WTC11 (cell line): Measurements from ENCODE around the gene ZEB2. TPM values are rescaled to one million over a fixed set of nuclear protein-coding genes. Genes with fewer than 3 reads are reported as not detected.

Experiments
- ATAC-seq: fragments of 200-7000 bp; cut with Tn5 transposase; 2 replicates; pipeline ENCODE4 v1.10.0; 2021; ENCODE audit warnings: mild to moderate bottlenecking, moderate library complexity
- CTCF ChIA-PET: fragments of 300-600 bp; sonication (Branson Sonifier 250); formaldehyde crosslinking; loops from one replicate; lab custom pipeline; 2021; ENCODE audit warnings: antibody characterized with exemption; lab: Charles Lee
- POLR2A ChIA-PET: fragments of 350-600 bp; sonication (Branson Sonifier 250); formaldehyde crosslinking; loops from one replicate; lab custom pipeline; 2021; ENCODE audit warnings: antibody characterized with exemption; lab: Charles Lee
- DNase-seq: peaks from one replicate; pipeline ENCODE4 v3.0.0; 2021; ENCODE audit warnings: low spot score
- H3K27ac Mint-ChIP-seq: 2 replicates; pipeline ENCODE4 v1.8.0; 2021; ENCODE audit warnings: mixed read lengths
- H3K27me3 Mint-ChIP-seq: 2 replicates; pipeline ENCODE4 v1.8.0; 2021; ENCODE audit warnings: low read depth, mild to moderate bottlenecking, moderate library complexity, mixed read lengths
- H3K36me3 Mint-ChIP-seq: 2 replicates; pipeline ENCODE4 v1.8.0; 2021; ENCODE audit warnings: mixed read lengths
- H3K4me1 Mint-ChIP-seq: 2 replicates; pipeline ENCODE4 v1.8.0; 2022; ENCODE audit warnings: mixed read lengths
- H3K4me3 Mint-ChIP-seq: 2 replicates; pipeline ENCODE4 v1.8.0; 2021; ENCODE audit warnings: mild to moderate bottlenecking, moderate library complexity, mixed read lengths
- H3K9me3 Mint-ChIP-seq: 2 replicates; pipeline ENCODE4 v1.8.0; 2021; ENCODE audit warnings: mixed read lengths
- AFF4 ChIP-seq: sonication (generic); formaldehyde crosslinking; IDR thresholded peaks from 2 replicates; pipeline ENCODE4 v1.8.1; 2023; ENCODE audit warnings: mild to moderate bottlenecking, missing genetic modification reagents, borderline replicate concordance
- ATF6 ChIP-seq: sonication (generic); formaldehyde crosslinking; IDR thresholded peaks from 2 replicates; pipeline ENCODE4 v1.8.1; 2023; ENCODE audit warnings: mild to moderate bottlenecking, missing genetic modification reagents
- CREB1 ChIP-seq: sonication (generic); formaldehyde crosslinking; IDR thresholded peaks from 2 replicates; pipeline ENCODE4 v1.8.0; 2023; ENCODE audit warnings: mild to moderate bottlenecking, missing genetic modification reagents
- CTCF ChIP-seq: fragments of 200-600 bp; IDR thresholded peaks from 2 replicates; pipeline ENCODE4 v1.8.0; 2022; ENCODE audit warnings: antibody characterized with exemption
- ETV6 ChIP-seq: sonication (generic); formaldehyde crosslinking; IDR thresholded peaks from 2 replicates; pipeline ENCODE4 v1.8.1; 2022; ENCODE audit warnings: mild to moderate bottlenecking, missing genetic modification reagents
- FOXK1 ChIP-seq: sonication (generic); formaldehyde crosslinking; IDR thresholded peaks from 2 replicates; pipeline ENCODE4 v1.8.0; 2022; ENCODE audit warnings: mild to moderate bottlenecking, moderate library complexity, missing genetic modification reagents
- HMGXB4 ChIP-seq: sonication (generic); formaldehyde crosslinking; IDR thresholded peaks from 2 replicates; pipeline ENCODE4 v1.8.1; 2023; ENCODE audit warnings: mild to moderate bottlenecking, moderate library complexity, missing genetic modification reagents
- IRF1 ChIP-seq: sonication (generic); formaldehyde crosslinking; IDR thresholded peaks from 2 replicates; pipeline ENCODE4 v1.8.0; 2023; ENCODE audit warnings: missing genetic modification reagents
- JAZF1 ChIP-seq: fragments of 250-450 bp; sonication (Bioruptor Pico); IDR thresholded peaks from 2 replicates; pipeline ENCODE4 v1.9.0; 2021; ENCODE audit warnings: moderate library complexity, mild to moderate bottlenecking, inconsistent platforms
- KAT7 ChIP-seq: sonication (generic); formaldehyde crosslinking; IDR thresholded peaks from 2 replicates; pipeline ENCODE4 v1.8.1; 2023; ENCODE audit warnings: missing genetic modification reagents, mild to moderate bottlenecking, borderline replicate concordance
- MYBL2 ChIP-seq: sonication (generic); formaldehyde crosslinking; IDR thresholded peaks from 2 replicates; pipeline ENCODE4 v1.8.1; 2023; ENCODE audit warnings: mild to moderate bottlenecking, moderate library complexity, missing genetic modification reagents
- OVOL2 ChIP-seq: fragments of 250-450 bp; sonication (Bioruptor Pico); IDR thresholded peaks from 2 replicates; pipeline ENCODE4 v1.9.0; 2021; ENCODE audit warnings: mild to moderate bottlenecking, borderline replicate concordance
- PREB ChIP-seq: sonication (generic); formaldehyde crosslinking; IDR thresholded peaks from 2 replicates; pipeline ENCODE4 v1.8.1; 2022; ENCODE audit warnings: mild to moderate bottlenecking, missing genetic modification reagents, moderate library complexity, borderline replicate concordance
- TCF7 ChIP-seq: sonication (generic); formaldehyde crosslinking; IDR thresholded peaks from 2 replicates; pipeline ENCODE4 v1.8.0; 2022; ENCODE audit warnings: mild to moderate bottlenecking, low read depth, missing genetic modification reagents, moderate library complexity
- ZMAT4 ChIP-seq: fragments of 250-450 bp; sonication (Bioruptor Pico); IDR thresholded peaks from 2 replicates; pipeline ENCODE4 v1.9.0; 2021; ENCODE audit warnings: mild to moderate bottlenecking
- ZNF121 ChIP-seq: sonication (generic); formaldehyde crosslinking; IDR thresholded peaks from 2 replicates; pipeline ENCODE4 v1.8.0; 2023; ENCODE audit warnings: missing genetic modification reagents
- ZNF281 ChIP-seq: sonication (generic); formaldehyde crosslinking; IDR thresholded peaks from 2 replicates; pipeline ENCODE4 v1.8.0; 2023; ENCODE audit warnings: mild to moderate bottlenecking, missing genetic modification reagents
- ZNF396 ChIP-seq: fragments of 250-450 bp; sonication (Bioruptor Pico); IDR thresholded peaks from 2 replicates; pipeline ENCODE4 v1.8.0; 2021; ENCODE audit warnings: mild to moderate bottlenecking, moderate library complexity, borderline replicate concordance
- total RNA-seq: library from RNA; stranded (reverse); gene quantifications from 3 replicates; pipeline ENCODE4 v1.2.3, GENCODE V29; 2021

Gene ZEB2
- total RNA-seq, 1 experiment from 2014 or later, result 0.42 TPM

GRCh38 chr2:144533221-144533620 lies 13.3 kb upstream of the ZEB2 start (continued):
- TF ChIP-seq AFF4 (CRISPR knock-in tag), result no peak
- no peak for TF ChIP-seq OVOL2 (CRISPR knock-in tag)
- TF ChIP-seq ATF6 (CRISPR knock-in tag), result no peak
- no peak for TF ChIP-seq ZNF396
- TF ChIP-seq JAZF1 (CRISPR knock-in tag), result no peak
- no peak for TF ChIP-seq CREB1 (CRISPR knock-in tag)

GRCh38 chr2:144530596-144530995 lies 10.7 kb upstream of the ZEB2 start:
- ATAC-seq, result no peak
- no peak overlapping the region for H3K27ac Mint-ChIP-seq
- peaks cover 7% of the 10 kb centered on the region for H3K36me3 Mint-ChIP-seq
- no peak for DNase-seq
- H3K4me1 Mint-ChIP-seq, result peaks cover 5% of the 10 kb centered on the region; the same call in 1 of the 2 replicates
- H3K27me3 Mint-ChIP-seq, result peaks cover 11% of the 10 kb centered on the region
- ChIA-PET POLR2A (no interaction called here), CTCF (no interaction called here)
- no peak overlapping the region for H3K4me3 Mint-ChIP-seq
- peaks cover 10% of the 10 kb centered on the region for H3K9me3 Mint-ChIP-seq
- TF ChIP-seq CTCF (no peak), HMGXB4 (CRISPR knock-in tag) (no peak), TCF7 (CRISPR knock-in tag) (no peak), MYBL2 (no peak), ZNF281 (no peak), ZNF121 (CRISPR knock-in tag) (no peak), IRF1 (CRISPR knock-in tag) (no peak), FOXK1 (no peak), ZMAT4 (CRISPR knock-in tag) (no peak), PREB (CRISPR knock-in tag) (no peak), KAT7 (CRISPR knock-in tag) (no peak), ETV6 (CRISPR knock-in tag) (no peak)
